ENCODE results near the gene ARF5.

GRCh38 chr7:127632276-127632910 lies 44.2 kb downstream of the ARF5 start:
- TF ChIP-seq EZH2 (IDR thresholded peaks at IDR 0.05) (no peak), POLR2AphosphoS5 (IDR thresholded peaks at IDR 0.05; ENCODE audit: borderline replicate concordance, low read depth, low read length) (no peak), FOXP2 (optimal IDR thresholded peaks at IDR 0.05; ENCODE audit: control extremely low read depth, extremely low read length, insufficient read depth) (no peak)
